SK-N-SH (cell line): ENCODE results near the gene PLEKHM3. TPM values are rescaled to one million over a fixed set of nuclear protein-coding genes. Genes with fewer than 3 reads are reported as not detected.

Experiments
- CTCF ChIA-PET: fragments of 300-600, 350-600 bp; formaldehyde crosslinking; extraction: SDS; loops from one replicate; lab custom pipeline; 2021; lab: Yijun Ruan, JAX
- POLR2A ChIA-PET: fragments of 350-600 bp; sonication (Branson Sonifier 250); formaldehyde crosslinking; extraction: SDS; loops from one replicate; lab custom pipeline; 2020; ENCODE audit warnings: antibody characterized with exemption, inconsistent platforms; lab: Yijun Ruan, JAX
- DNase-seq: peaks from one replicate; pipeline ENCODE4 v3.0.0; 2012
- H2AFZ ChIP-seq: fragments of 200-600 bp; sonication (generic); 2 replicates; pipeline ENCODE4 v1.8.1; 2016; ENCODE audit warnings: antibody characterized with exemption, mild to moderate bottlenecking, low read depth
- H3F3A ChIP-seq: fragments of 200-600 bp; sonication (generic); replicated peaks from 2 replicates; pipeline ENCODE3; 2016; ENCODE audit warnings: antibody characterized with exemption, mild to moderate bottlenecking; ENCODE audit not compliant: insufficient read depth
- H3K27ac ChIP-seq, 2 experiments: fragments of 200-500 bp in 1 of 2; fragments of 200-600 bp in 1 of 2; sonication (Bioruptor generic) in 1 of 2; sonication (generic), shearing (Covaris generic) in 1 of 2; 2 replicates each; pipeline versions ENCODE4 v1.5.1 to v1.6.1; 2014 to 2016; ENCODE audit warnings: low read depth in 2 of 2, inconsistent platforms in 1 of 2, low read length in 1 of 2, mild to moderate bottlenecking in 1 of 2, mixed read lengths in 1 of 2
- H3K27me3 ChIP-seq: fragments of 200-600 bp; sonication (generic), shearing (Covaris generic); 2 replicates; pipeline ENCODE4 v1.6.1; 2016; ENCODE audit warnings: mixed run types; ENCODE audit not compliant: insufficient read depth
- H3K36me3 ChIP-seq, 2 experiments: fragments of 200-500 bp in 1 of 2; fragments of 200-600 bp in 1 of 2; sonication (Bioruptor generic) in 1 of 2; sonication (generic) in 1 of 2; replicated peaks in 1 of 2; 2 replicates each; pipeline versions ENCODE3 to v1.5.1; 2014 to 2016; ENCODE audit warnings: low read length in 1 of 2, mild to moderate bottlenecking in 1 of 2; ENCODE audit not compliant: insufficient read depth in 2 of 2, control insufficient read depth in 1 of 2
- H3K4me1 ChIP-seq, 2 experiments: fragments of 200-500 bp in 1 of 2; fragments of 200-600 bp in 1 of 2; sonication (Bioruptor generic) in 1 of 2; sonication (generic), shearing (Covaris generic) in 1 of 2; 2 replicates each; pipeline versions ENCODE4 v1.5.1 to v1.6.1; 2014 to 2016; ENCODE audit warnings: low read depth in 1 of 2, low read length in 1 of 2, mixed run types in 1 of 2; ENCODE audit not compliant: insufficient read depth in 2 of 2, control insufficient read depth in 1 of 2
- H3K4me2 ChIP-seq: fragments of 200-600 bp; sonication (generic), shearing (Covaris generic); 2 replicates; pipeline ENCODE4 v1.6.1; 2017; ENCODE audit warnings: mixed run types
- H3K4me3 ChIP-seq, 2 experiments: fragments of 200-500 bp in 1 of 2; fragments of 200-600 bp in 1 of 2; sonication (Bioruptor generic) in 1 of 2; sonication (generic), shearing (Covaris generic) in 1 of 2; 2 replicates each; pipeline versions ENCODE4 v1.5.1 to v1.8.1; 2014 to 2016; ENCODE audit warnings: low read depth in 2 of 2, inconsistent platforms in 1 of 2, low read length in 1 of 2, mild to moderate bottlenecking in 1 of 2, mixed read lengths in 1 of 2, moderate library complexity in 1 of 2
- H3K79me2 ChIP-seq: fragments of 200-600 bp; sonication (generic); 2 replicates; pipeline ENCODE4 v1.8.1; 2017; ENCODE audit warnings: mild to moderate bottlenecking; ENCODE audit not compliant: insufficient read depth
- H3K9ac ChIP-seq: fragments of 200-600 bp; sonication (generic); 2 replicates; pipeline ENCODE4 v1.6.1; 2017; ENCODE audit warnings: mixed run types
- H3K9me2 ChIP-seq: fragments of 200-600 bp; sonication (generic); 2 replicates; pipeline ENCODE4 v1.6.1; 2017; ENCODE audit warnings: mixed run types
- H3K9me3 ChIP-seq: fragments of 200-600 bp; sonication (generic); 2 replicates; pipeline ENCODE4 v1.6.1; 2017; ENCODE audit warnings: mixed run types, mild to moderate bottlenecking, moderate library complexity
- H4K20me1 ChIP-seq: fragments of 200-600 bp; sonication (generic); 2 replicates; pipeline ENCODE4 v1.6.1; 2017; ENCODE audit warnings: mild to moderate bottlenecking, mixed run types; ENCODE audit not compliant: insufficient read depth
- NRF1 ChIP-seq: IDR thresholded peaks from 2 replicates; pipeline ENCODE4 v1.6.1; 2012; ENCODE audit warnings: low read depth, mild to moderate bottlenecking, low read length
- RCOR1 ChIP-seq: fragments of 150-350 bp; IDR thresholded peaks from 2 replicates; pipeline ENCODE4 v1.6.1; 2017; ENCODE audit warnings: antibody characterized with exemption, low read length
- polyA plus RNA-seq, 3 experiments: library from polyadenylated mRNA; depleted of rRNA; stranded (reverse); fragments of >200 nt; gene quantifications; 2 replicates each; pipeline ENCODE4 v1.2.3, GENCODE V29; 2012
- TF ChIP-seq, protein P1 (sequence below): IDR thresholded peaks from 2 replicates; pipeline ENCODE4 v1.4.0; 2012; ENCODE audit warnings: low read depth, borderline replicate concordance
- TF ChIP-seq, protein P2 (sequence below): IDR thresholded peaks from 2 replicates; pipeline ENCODE4 v1.4.0; 2012; ENCODE audit warnings: low read depth, borderline replicate concordance
- TF ChIP-seq, protein P3 (sequence below): fragments of 150-350 bp; IDR thresholded peaks from 2 replicates; pipeline ENCODE4 v1.6.1; 2017; ENCODE audit warnings: antibody characterized with exemption, low read length, low read depth, borderline replicate concordance
- TF ChIP-seq, protein P4 (sequence below): IDR thresholded peaks from 2 replicates; pipeline ENCODE4 v1.6.1; 2012; ENCODE audit warnings: mild to moderate bottlenecking, low read depth, low read length, moderate library complexity

The PLEKHM3 gene
- polyA plus RNA-seq, 1 of the 3 experiments (the other 2 are of a cell fraction): 1.9 TPM

DNA sequence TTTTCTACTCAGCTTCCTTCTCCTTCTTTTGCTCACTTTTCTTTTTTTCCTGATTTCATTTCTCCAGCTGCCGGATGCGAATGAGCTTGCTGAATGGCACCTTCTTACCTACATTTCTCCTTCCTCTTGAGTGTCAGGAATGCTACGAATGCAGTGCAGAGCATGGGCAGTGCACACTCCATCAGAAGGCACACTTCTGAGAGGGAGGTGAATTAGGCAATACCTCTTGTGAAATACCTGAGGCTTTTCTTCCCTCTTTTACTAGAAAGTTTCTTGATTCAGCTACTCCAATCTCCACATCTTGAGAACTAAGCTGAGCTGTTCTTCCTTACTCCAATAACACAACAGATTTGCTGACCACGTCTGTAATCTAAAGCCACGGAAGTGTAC is 51.1 kb downstream of the PLEKHM3 start (continued):
- TF ChIP-seq, protein P1, sequence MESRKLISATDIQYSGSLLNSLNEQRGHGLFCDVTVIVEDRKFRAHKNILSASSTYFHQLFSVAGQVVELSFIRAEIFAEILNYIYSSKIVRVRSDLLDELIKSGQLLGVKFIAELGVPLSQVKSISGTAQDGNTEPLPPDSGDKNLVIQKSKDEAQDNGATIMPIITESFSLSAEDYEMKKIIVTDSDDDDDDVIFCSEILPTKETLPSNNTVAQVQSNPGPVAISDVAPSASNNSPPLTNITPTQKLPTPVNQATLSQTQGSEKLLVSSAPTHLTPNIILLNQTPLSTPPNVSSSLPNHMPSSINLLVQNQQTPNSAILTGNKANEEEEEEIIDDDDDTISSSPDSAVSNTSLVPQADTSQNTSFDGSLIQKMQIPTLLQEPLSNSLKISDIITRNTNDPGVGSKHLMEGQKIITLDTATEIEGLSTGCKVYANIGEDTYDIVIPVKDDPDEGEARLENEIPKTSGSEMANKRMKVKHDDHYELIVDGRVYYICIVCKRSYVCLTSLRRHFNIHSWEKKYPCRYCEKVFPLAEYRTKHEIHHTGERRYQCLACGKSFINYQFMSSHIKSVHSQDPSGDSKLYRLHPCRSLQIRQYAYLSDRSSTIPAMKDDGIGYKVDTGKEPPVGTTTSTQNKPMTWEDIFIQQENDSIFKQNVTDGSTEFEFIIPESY: no peak
- TF ChIP-seq NRF1: no peak
- TF ChIP-seq, protein P2, sequence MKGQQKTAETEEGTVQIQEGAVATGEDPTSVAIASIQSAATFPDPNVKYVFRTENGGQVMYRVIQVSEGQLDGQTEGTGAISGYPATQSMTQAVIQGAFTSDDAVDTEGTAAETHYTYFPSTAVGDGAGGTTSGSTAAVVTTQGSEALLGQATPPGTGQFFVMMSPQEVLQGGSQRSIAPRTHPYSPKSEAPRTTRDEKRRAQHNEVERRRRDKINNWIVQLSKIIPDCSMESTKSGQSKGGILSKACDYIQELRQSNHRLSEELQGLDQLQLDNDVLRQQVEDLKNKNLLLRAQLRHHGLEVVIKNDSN: no peak
- TF ChIP-seq, protein P3, sequence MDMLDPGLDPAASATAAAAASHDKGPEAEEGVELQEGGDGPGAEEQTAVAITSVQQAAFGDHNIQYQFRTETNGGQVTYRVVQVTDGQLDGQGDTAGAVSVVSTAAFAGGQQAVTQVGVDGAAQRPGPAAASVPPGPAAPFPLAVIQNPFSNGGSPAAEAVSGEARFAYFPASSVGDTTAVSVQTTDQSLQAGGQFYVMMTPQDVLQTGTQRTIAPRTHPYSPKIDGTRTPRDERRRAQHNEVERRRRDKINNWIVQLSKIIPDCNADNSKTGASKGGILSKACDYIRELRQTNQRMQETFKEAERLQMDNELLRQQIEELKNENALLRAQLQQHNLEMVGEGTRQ: no peak
- TF ChIP-seq RCOR1: no peak

DNA sequence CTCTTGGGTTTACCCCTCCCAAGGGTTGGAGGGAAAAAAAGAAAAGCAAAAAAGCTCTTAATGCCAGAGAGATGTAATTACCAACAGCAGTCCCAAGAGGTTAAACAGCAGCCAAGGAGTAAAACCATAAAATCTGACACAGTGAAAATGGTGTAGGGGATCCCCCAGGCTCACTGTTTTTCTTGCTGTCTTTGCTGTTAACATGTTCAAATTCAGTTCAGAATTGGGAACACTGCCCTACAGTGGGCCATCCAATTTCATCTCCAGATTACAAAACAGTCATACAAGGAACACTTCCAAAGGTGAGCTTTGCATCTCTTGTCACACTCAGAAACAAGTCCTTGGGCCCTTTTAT is 54.5 kb downstream of the PLEKHM3 start:
- POLR2A ChIA-PET: no interaction called here
- TF ChIP-seq, protein P4, sequence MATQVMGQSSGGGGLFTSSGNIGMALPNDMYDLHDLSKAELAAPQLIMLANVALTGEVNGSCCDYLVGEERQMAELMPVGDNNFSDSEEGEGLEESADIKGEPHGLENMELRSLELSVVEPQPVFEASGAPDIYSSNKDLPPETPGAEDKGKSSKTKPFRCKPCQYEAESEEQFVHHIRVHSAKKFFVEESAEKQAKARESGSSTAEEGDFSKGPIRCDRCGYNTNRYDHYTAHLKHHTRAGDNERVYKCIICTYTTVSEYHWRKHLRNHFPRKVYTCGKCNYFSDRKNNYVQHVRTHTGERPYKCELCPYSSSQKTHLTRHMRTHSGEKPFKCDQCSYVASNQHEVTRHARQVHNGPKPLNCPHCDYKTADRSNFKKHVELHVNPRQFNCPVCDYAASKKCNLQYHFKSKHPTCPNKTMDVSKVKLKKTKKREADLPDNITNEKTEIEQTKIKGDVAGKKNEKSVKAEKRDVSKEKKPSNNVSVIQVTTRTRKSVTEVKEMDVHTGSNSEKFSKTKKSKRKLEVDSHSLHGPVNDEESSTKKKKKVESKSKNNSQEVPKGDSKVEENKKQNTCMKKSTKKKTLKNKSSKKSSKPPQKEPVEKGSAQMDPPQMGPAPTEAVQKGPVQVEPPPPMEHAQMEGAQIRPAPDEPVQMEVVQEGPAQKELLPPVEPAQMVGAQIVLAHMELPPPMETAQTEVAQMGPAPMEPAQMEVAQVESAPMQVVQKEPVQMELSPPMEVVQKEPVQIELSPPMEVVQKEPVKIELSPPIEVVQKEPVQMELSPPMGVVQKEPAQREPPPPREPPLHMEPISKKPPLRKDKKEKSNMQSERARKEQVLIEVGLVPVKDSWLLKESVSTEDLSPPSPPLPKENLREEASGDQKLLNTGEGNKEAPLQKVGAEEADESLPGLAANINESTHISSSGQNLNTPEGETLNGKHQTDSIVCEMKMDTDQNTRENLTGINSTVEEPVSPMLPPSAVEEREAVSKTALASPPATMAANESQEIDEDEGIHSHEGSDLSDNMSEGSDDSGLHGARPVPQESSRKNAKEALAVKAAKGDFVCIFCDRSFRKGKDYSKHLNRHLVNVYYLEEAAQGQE: no peak
- TF ChIP-seq, all 33 proteins: peak for 0
- peaks cover 6% of the 10 kb centered on the region for H3F3A ChIP-seq
- H3K9me2 ChIP-seq: no peaks in the 10 kb centered on the region
- H2AFZ ChIP-seq: no peak overlapping the region
- H3K36me3 ChIP-seq: no peaks in the 10 kb centered on the region
- peaks cover 0 to 6% of the 10 kb centered on the region in 2 experiments; a peak in 2 of 4 replicates for H3K4me1 ChIP-seq
- H3K27me3 ChIP-seq: no peaks in the 10 kb centered on the region
- no peak overlapping the region for H3K9ac ChIP-seq
- H3K79me2 ChIP-seq: 0 out of 2 replicates have a peak, but pooled peaks cover 4% of the 10 kb centered on the region
- no peak overlapping the region for H3K4me2 ChIP-seq
- H3K4me3 ChIP-seq: no peak overlapping the region
- no peak for DNase-seq
- no peaks in the 10 kb centered on the region for H3K9me3 ChIP-seq
- H3K27ac ChIP-seq: no peak overlapping the region
- H4K20me1 ChIP-seq: no peaks in the 10 kb centered on the region
- CTCF ChIA-PET: interaction anchor here (0.6 to 8.4 kb wide), 5 partner anchors 11 to 223 kb away, joined by 3 to 102 read pairs (median 3); partner anchors contain the start of gene FZD5
